ENCODE data around the gene FBXO34.

The FBXO34 gene

DNA sequence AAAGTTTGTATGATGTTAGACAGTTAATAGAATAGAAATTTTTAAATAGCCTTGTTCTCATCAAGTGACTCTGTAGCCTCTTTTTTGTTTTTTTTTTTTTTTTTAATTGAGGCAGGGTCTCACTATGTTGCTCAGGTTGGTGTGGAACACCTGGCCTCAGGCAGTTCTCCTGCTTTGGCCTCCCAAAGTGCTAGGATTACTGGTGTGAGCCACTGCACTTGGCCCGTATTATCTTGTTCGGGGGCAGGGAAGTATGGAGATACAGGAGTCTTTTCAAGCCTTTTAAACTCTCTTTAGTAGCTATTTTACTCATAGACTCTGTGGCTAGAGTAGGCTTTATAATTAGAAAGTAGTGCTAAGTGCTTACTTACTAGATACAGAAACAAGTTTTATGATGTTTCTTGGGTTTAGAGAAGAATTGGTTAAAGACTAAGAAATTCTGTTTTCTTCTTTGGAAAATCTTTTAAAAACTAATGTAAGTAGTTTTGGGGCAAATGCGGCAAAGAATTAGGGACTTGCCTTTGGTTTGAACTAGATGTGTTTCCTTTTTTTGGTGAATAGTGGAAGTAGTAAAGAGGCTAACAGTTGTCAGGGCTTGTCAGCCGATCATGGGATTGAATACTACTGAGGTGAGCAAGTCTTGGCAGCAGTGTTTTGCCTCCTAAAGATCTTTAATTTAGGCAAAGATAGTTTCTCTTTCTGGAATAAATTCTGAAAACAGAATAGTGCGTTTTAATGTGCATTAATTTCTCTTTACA, 31.3 kb downstream of the FBXO34 start:
- no peak for TF ChIP-seq EP300 (IDR thresholded peaks at IDR 0.05; ENCODE audit: borderline replicate concordance)
- TF ChIP-seq YY1 (IDR thresholded peaks at IDR 0.05; ENCODE audit: low read depth): no peak
- TF ChIP-seq, protein P1, sequence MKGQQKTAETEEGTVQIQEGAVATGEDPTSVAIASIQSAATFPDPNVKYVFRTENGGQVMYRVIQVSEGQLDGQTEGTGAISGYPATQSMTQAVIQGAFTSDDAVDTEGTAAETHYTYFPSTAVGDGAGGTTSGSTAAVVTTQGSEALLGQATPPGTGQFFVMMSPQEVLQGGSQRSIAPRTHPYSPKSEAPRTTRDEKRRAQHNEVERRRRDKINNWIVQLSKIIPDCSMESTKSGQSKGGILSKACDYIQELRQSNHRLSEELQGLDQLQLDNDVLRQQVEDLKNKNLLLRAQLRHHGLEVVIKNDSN (IDR thresholded peaks at IDR 0.05): no peak
- TF ChIP-seq FOXM1 (IDR thresholded peaks at IDR 0.05; ENCODE audit: borderline replicate concordance, low read depth): no peak
- TF ChIP-seq TAF1 (IDR thresholded peaks at IDR 0.05; ENCODE audit: low read depth): no peak
- TF ChIP-seq NFIC (IDR thresholded peaks at IDR 0.05): no peak
- no peak for TF ChIP-seq ZBTB7A (IDR thresholded peaks at IDR 0.05; ENCODE audit: low read depth)
- no peak for TF ChIP-seq CREB1 (IDR thresholded peaks at IDR 0.05; ENCODE audit: low read depth)
- no peak for TF ChIP-seq TEAD4 (IDR thresholded peaks at IDR 0.05)
- no peak for TF ChIP-seq RAD21 (IDR thresholded peaks at IDR 0.05; ENCODE audit: low read depth)
- TF ChIP-seq, protein P2, sequence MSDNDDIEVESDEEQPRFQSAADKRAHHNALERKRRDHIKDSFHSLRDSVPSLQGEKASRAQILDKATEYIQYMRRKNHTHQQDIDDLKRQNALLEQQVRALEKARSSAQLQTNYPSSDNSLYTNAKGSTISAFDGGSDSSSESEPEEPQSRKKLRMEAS (IDR thresholded peaks at IDR 0.05): no peak
- TF ChIP-seq EGR1 (IDR thresholded peaks at IDR 0.05): no peak
- no peak for TF ChIP-seq CEBPB (IDR thresholded peaks at IDR 0.05)
- TF ChIP-seq, protein P3, sequence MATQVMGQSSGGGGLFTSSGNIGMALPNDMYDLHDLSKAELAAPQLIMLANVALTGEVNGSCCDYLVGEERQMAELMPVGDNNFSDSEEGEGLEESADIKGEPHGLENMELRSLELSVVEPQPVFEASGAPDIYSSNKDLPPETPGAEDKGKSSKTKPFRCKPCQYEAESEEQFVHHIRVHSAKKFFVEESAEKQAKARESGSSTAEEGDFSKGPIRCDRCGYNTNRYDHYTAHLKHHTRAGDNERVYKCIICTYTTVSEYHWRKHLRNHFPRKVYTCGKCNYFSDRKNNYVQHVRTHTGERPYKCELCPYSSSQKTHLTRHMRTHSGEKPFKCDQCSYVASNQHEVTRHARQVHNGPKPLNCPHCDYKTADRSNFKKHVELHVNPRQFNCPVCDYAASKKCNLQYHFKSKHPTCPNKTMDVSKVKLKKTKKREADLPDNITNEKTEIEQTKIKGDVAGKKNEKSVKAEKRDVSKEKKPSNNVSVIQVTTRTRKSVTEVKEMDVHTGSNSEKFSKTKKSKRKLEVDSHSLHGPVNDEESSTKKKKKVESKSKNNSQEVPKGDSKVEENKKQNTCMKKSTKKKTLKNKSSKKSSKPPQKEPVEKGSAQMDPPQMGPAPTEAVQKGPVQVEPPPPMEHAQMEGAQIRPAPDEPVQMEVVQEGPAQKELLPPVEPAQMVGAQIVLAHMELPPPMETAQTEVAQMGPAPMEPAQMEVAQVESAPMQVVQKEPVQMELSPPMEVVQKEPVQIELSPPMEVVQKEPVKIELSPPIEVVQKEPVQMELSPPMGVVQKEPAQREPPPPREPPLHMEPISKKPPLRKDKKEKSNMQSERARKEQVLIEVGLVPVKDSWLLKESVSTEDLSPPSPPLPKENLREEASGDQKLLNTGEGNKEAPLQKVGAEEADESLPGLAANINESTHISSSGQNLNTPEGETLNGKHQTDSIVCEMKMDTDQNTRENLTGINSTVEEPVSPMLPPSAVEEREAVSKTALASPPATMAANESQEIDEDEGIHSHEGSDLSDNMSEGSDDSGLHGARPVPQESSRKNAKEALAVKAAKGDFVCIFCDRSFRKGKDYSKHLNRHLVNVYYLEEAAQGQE (IDR thresholded peaks at IDR 0.05; ENCODE audit: low read depth): no peak

DNA sequence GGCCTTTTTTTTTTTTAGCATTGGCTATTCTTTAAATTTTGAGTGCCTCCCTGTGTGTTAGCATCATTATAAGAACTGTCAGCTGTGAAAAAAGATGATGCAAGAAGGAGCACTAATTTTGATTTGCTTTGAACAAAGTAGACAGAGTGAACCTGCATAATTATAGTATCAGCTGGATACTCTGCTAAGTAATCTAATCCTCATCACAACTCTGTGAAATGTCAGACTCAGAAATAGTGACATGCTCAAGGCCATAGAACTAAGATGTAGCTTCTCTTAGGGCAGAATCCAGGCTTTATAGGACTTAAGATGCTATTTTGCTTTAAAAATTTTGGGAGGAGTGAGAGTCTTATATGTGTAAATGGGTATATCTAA, 31.9 kb downstream of the FBXO34 start:
- no peak for TF ChIP-seq RAD21 (IDR thresholded peaks at IDR 0.05; ENCODE audit: low read depth)
- TF ChIP-seq YY1 (IDR thresholded peaks at IDR 0.05; ENCODE audit: low read depth): no peak
- TF ChIP-seq EGR1 (IDR thresholded peaks at IDR 0.05): no peak
- TF ChIP-seq, protein P2 (IDR thresholded peaks at IDR 0.05): no peak
- TF ChIP-seq, protein P1 (IDR thresholded peaks at IDR 0.05): no peak
- no peak for TF ChIP-seq EP300 (IDR thresholded peaks at IDR 0.05; ENCODE audit: borderline replicate concordance)
- TF ChIP-seq, protein P3 (IDR thresholded peaks at IDR 0.05; ENCODE audit: low read depth): no peak
- no peak for TF ChIP-seq CEBPB (IDR thresholded peaks at IDR 0.05)
- TF ChIP-seq FOXM1 (IDR thresholded peaks at IDR 0.05; ENCODE audit: borderline replicate concordance, low read depth): no peak
- TF ChIP-seq ZBTB7A (IDR thresholded peaks at IDR 0.05; ENCODE audit: low read depth): no peak
- no peak for TF ChIP-seq CREB1 (IDR thresholded peaks at IDR 0.05; ENCODE audit: low read depth)

DNA sequence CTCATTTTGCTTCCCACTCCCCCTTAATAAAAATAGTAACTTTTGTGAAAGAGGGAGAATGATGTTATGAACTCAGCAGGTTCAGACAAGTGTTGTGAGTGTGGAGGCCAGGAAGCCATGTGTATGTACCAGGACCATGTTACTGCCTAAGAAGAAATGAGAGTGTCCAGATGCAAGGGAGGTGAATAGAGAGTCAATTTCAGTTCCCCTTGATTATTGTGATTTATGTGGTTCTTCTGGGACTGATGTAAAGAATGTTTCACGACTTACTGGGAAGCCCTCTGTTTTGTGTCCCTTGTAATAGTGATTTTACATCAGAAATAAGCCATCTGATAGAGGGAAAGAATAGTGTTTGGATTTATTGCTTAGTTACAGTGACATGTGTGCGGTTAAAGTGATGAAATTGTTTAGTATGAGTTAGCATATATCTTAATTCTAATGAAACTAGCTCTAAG, 32.5 kb downstream of the FBXO34 start:
- TF ChIP-seq TAF1 (IDR thresholded peaks at IDR 0.05; ENCODE audit: low read depth): no peak
- TF ChIP-seq, protein P1 (IDR thresholded peaks at IDR 0.05): no peak
- no peak for TF ChIP-seq FOXM1 (IDR thresholded peaks at IDR 0.05; ENCODE audit: borderline replicate concordance, low read depth)
- no peak for TF ChIP-seq TCF12 (IDR thresholded peaks at IDR 0.05; ENCODE audit: low read depth)
- no peak for TF ChIP-seq RAD21 (IDR thresholded peaks at IDR 0.05; ENCODE audit: low read depth)
- TF ChIP-seq, protein P2 (IDR thresholded peaks at IDR 0.05): no peak
- no peak for TF ChIP-seq YY1 (IDR thresholded peaks at IDR 0.05; ENCODE audit: low read depth)
- no peak for TF ChIP-seq NFIC (IDR thresholded peaks at IDR 0.05)
- TF ChIP-seq, protein P3 (IDR thresholded peaks at IDR 0.05; ENCODE audit: low read depth): no peak
- no peak for TF ChIP-seq CREB1 (IDR thresholded peaks at IDR 0.05; ENCODE audit: low read depth)
- TF ChIP-seq ZBTB7A (IDR thresholded peaks at IDR 0.05; ENCODE audit: low read depth): no peak
- TF ChIP-seq EP300 (IDR thresholded peaks at IDR 0.05; ENCODE audit: borderline replicate concordance): no peak
- TF ChIP-seq TEAD4 (IDR thresholded peaks at IDR 0.05): no peak

Measured in Ishikawa (cell line).